Panc1 (cell line): ENCODE data around the gene PAPSS2. TPM values are rescaled to one million over a fixed set of nuclear protein-coding genes. Genes with fewer than 3 reads are reported as not detected.

Experiments
- ATAC-seq: fragments of 200-7000 bp; cut with Tn5 transposase; 2 replicates; pipeline ENCODE4 v1.9.1; 2020; ENCODE audit warnings: mild to moderate bottlenecking, moderate library complexity
- BruUV-seq: library from RNA; stranded (reverse); fragments of 400-500 nt; replicated peaks from 2 replicates; lab custom pipeline; 2021; lab: Mats Ljungman, UMichigan
- CTCF ChIA-PET: fragments of 300-600 bp; sonication (Branson Sonifier 250); formaldehyde crosslinking; loops from one replicate; lab custom pipeline; 2022; ENCODE audit warnings: antibody characterized with exemption; lab: Charles Lee
- POLR2A ChIA-PET: fragments of 300-600 bp; sonication (Branson Sonifier 250); formaldehyde crosslinking; loops from one replicate; lab custom pipeline; 2022; ENCODE audit warnings: antibody characterized with exemption; lab: Charles Lee
- DNase-seq: peaks from one replicate; pipeline ENCODE4 v3.0.0-alpha.2; 2010; ENCODE audit warnings: low read depth, low spot score
- H3K27ac ChIP-seq: 2 replicates; pipeline ENCODE4 v1.5.1; 2011; ENCODE audit warnings: mild to moderate bottlenecking, low read length, inconsistent platforms
- H3K27me3 ChIP-seq: fragments of 200-500 bp; sonication (Bioruptor generic); 2 replicates; pipeline ENCODE4 v1.6.0; 2014; ENCODE audit warnings: low read length, inconsistent platforms; ENCODE audit not compliant: control insufficient read depth, insufficient read depth
- H3K36me3 ChIP-seq: fragments of 200-500 bp; sonication (Bioruptor generic); 2 replicates; pipeline ENCODE4 v1.5.1; 2014; ENCODE audit warnings: inconsistent platforms, mild to moderate bottlenecking, low read length, moderate library complexity; ENCODE audit not compliant: control insufficient read depth, insufficient read depth
- H3K4me1 ChIP-seq: 2 replicates; pipeline ENCODE4 v1.5.1; 2011; ENCODE audit warnings: inconsistent platforms, mild to moderate bottlenecking, low read length, moderate library complexity; ENCODE audit not compliant: control insufficient read depth, insufficient read depth
- H3K4me3 ChIP-seq, 2 experiments: 2 replicates each; pipeline ENCODE4 v1.5.1; 2011 to 2012; ENCODE audit warnings: low read depth in 2 of 2, low read length in 2 of 2, mild to moderate bottlenecking in 2 of 2, inconsistent platforms in 1 of 2, moderate library complexity in 1 of 2
- H3K9me3 ChIP-seq: fragments of 200-500 bp; sonication (Bioruptor generic); 2 replicates; pipeline ENCODE4 v1.5.1; 2014; ENCODE audit warnings: low read depth, mild to moderate bottlenecking, inconsistent platforms, low read length, moderate library complexity; ENCODE audit not compliant: control insufficient read depth, insufficient read depth
- CTCF ChIP-seq: fragments of 450-650 bp; IDR thresholded peaks from 2 replicates; pipeline ENCODE4 v1.5.1; 2017; ENCODE audit warnings: mild to moderate bottlenecking
- POLR2AphosphoS5 ChIP-seq: IDR thresholded peaks from 2 replicates; pipeline ENCODE4 v1.6.1; 2012; ENCODE audit warnings: mild to moderate bottlenecking, low read depth, low read length, moderate library complexity
- REST ChIP-seq, 2 experiments: IDR thresholded peaks; 2 replicates each; pipeline ENCODE4 v1.6.1; 2011 to 2012; ENCODE audit warnings: low read depth in 2 of 2, control low read depth in 1 of 2, low read length in 1 of 2, mild to moderate bottlenecking in 1 of 2, moderate library complexity in 1 of 2; ENCODE audit not compliant: insufficient read depth in 1 of 2
- SIN3A ChIP-seq: IDR thresholded peaks from 2 replicates; pipeline ENCODE4 v1.6.1; 2012; ENCODE audit warnings: low read depth, mild to moderate bottlenecking, low read length, moderate library complexity, borderline replicate concordance; ENCODE audit not compliant: insufficient read depth
- TCF7L2 ChIP-seq: IDR thresholded peaks from 2 replicates; pipeline ENCODE4 v1.6.1; 2011; ENCODE audit warnings: mild to moderate bottlenecking, low read depth, low read length, inconsistent platforms
- in situ Hi-C: cut with HindIII; loops from 2 replicates; pipeline ENCODE4 v1.10.0; 2016; ENCODE audit warnings: low sequenced_read_pairs, low pct_unique_long_range_greater_than_20kb
- intact Hi-C: fragments of 100-400 bp; cut with micrococcal nuclease; formaldehyde crosslinking; loops from one replicate; pipeline ENCODE4 v1.10.0; 2022; ENCODE audit not compliant: unreplicated experiment
- total RNA-seq: library from RNA; stranded (reverse); gene quantifications from one replicate; pipeline ENCODE4 v1.2.1, GENCODE V29; 2021; ENCODE audit not compliant: unreplicated experiment

The PAPSS2 gene
- total RNA-seq, 1 experiment from 2014 or later = 17.1 TPM

GRCh38 chr10:87658858-87659555, 671 bp upstream of the PAPSS2 start:
- in situ Hi-C loops = no loop called here

More at GRCh38 chr10:87658858-87659555, 671 bp upstream of the PAPSS2 start:
- no peak overlapping the region for H3K27ac ChIP-seq
- ChIA-PET CTCF (interaction anchor here (0.6 kb wide), 1 partner anchor 125 kb away, joined by 5 read pairs; no protein-coding TSS in a partner anchor), POLR2A (no interaction called here)
- H3K4me3 ChIP-seq = peak overlapping the region; percentile 67 to 86
- no TSS peak for BruUV-seq
- intact Hi-C loops = loop anchor here (5.0 to 10.0 kb wide), 2 partner anchors 122 to 896 kb away; no protein-coding TSS in a partner anchor
- no peak for TF ChIP-seq POLR2AphosphoS5
- no peak for TF ChIP-seq REST (IDR thresholded peaks at IDR 0.05; ENCODE audit: insufficient read depth in 1 of 2, low read depth in 2 of 2, low read length in 1 of 2)
- TF ChIP-seq CTCF = no peak
- TF ChIP-seq SIN3A = no peak
- no peak for TF ChIP-seq TCF7L2
- ATAC-seq (peak; percentile 29), DNase-seq (no peak)
- peaks cover 2% of the 10 kb centered on the region for H3K27me3 ChIP-seq
- peaks cover 10% of the 10 kb centered on the region; the same call in 1 of the 2 replicates for H3K4me1 ChIP-seq
- no peaks in the 10 kb centered on the region; the same call in 1 of the 2 replicates for H3K36me3 ChIP-seq
- H3K9me3 ChIP-seq = no peaks in the 10 kb centered on the region
